Loucy (cell line): Measurements from ENCODE around the gene CCDC93.
A peak's percentile ranks its signal among the peaks of the same experiment; 100 is the strongest.

Experiments
- H2AFZ ChIP-seq: fragments of 200-600 bp; sonication (generic); 2 replicates; pipeline ENCODE4 v1.6.0; 2016; ENCODE audit warnings: antibody characterized with exemption, mild to moderate bottlenecking, low read length, moderate library complexity
- H3F3A ChIP-seq: fragments of 200-600 bp; 2 replicates; pipeline ENCODE4 v1.6.0; 2016; ENCODE audit warnings: antibody characterized with exemption, low read depth, mild to moderate bottlenecking
- H3K27me3 ChIP-seq: fragments of 200-600 bp; sonication (generic); 2 replicates; pipeline ENCODE4 v1.6.1; 2014; ENCODE audit warnings: low read length, mild to moderate bottlenecking; ENCODE audit not compliant: insufficient read depth, poor library complexity, severe bottlenecking
- H3K36me3 ChIP-seq: fragments of 200-600 bp; sonication (generic); 2 replicates; pipeline ENCODE4 v1.6.1; 2016; ENCODE audit warnings: low read length; ENCODE audit not compliant: insufficient read depth
- H3K4me1 ChIP-seq: fragments of 200-600 bp; sonication (generic); 2 replicates; pipeline ENCODE4 v1.5.1; 2014; ENCODE audit warnings: low read length, mild to moderate bottlenecking; ENCODE audit not compliant: insufficient read depth, poor library complexity, severe bottlenecking
- H3K4me2 ChIP-seq: fragments of 200-600 bp; sonication (generic); 2 replicates; pipeline ENCODE4 v1.6.0; 2014; ENCODE audit warnings: antibody characterized with exemption, low read length, low read depth, mild to moderate bottlenecking; ENCODE audit not compliant: poor library complexity, severe bottlenecking
- H3K4me3 ChIP-seq: fragments of 200-600 bp; sonication (generic); 2 replicates; pipeline ENCODE4 v1.5.1; 2014; ENCODE audit warnings: low read length, mild to moderate bottlenecking, mixed read lengths; ENCODE audit not compliant: poor library complexity, severe bottlenecking
- H3K79me2 ChIP-seq: fragments of 200-600 bp; sonication (generic); 2 replicates; pipeline ENCODE4 v1.6.1; 2014; ENCODE audit warnings: low read length; ENCODE audit not compliant: insufficient read depth
- H3K9ac ChIP-seq: fragments of 200-600 bp; sonication (generic); 2 replicates; pipeline ENCODE4 v1.6.0; 2014; ENCODE audit warnings: mild to moderate bottlenecking, low read depth, low read length, moderate library complexity; ENCODE audit not compliant: poor library complexity, severe bottlenecking
- H3K9me2 ChIP-seq: fragments of 200-600 bp; sonication (generic); replicated peaks from 2 replicates; pipeline ENCODE4 v1.6.1; 2016; ENCODE audit warnings: low read depth, low read length, mixed read lengths
- H3K9me3 ChIP-seq: fragments of 200-600 bp; sonication (generic); 2 replicates; pipeline ENCODE4 v1.6.1; 2014; ENCODE audit warnings: mild to moderate bottlenecking, antibody characterized with exemption, low read length, low read depth; ENCODE audit not compliant: insufficient read depth
- H4K20me1 ChIP-seq: fragments of 200-600 bp; sonication (generic); 2 replicates; pipeline ENCODE4 v1.6.0; 2014; ENCODE audit warnings: antibody characterized with exemption, low read length, mild to moderate bottlenecking; ENCODE audit not compliant: insufficient read depth, poor library complexity, severe bottlenecking
- EZH2phosphoT487 ChIP-seq: fragments of 200-600 bp; IDR thresholded peaks from 2 replicates; pipeline ENCODE4 v1.6.1; 2018; ENCODE audit warnings: antibody characterized with exemption, mild to moderate bottlenecking, moderate library complexity, borderline replicate concordance
- TF ChIP-seq, protein P1 (sequence below): fragments of 200-600 bp; sonication (generic); conservative IDR thresholded peaks from 2 replicates; pipeline ENCODE4 v1.5.1; 2014; ENCODE audit warnings: mild to moderate bottlenecking, antibody characterized with exemption, low read length

The CCDC93 gene

DNA sequence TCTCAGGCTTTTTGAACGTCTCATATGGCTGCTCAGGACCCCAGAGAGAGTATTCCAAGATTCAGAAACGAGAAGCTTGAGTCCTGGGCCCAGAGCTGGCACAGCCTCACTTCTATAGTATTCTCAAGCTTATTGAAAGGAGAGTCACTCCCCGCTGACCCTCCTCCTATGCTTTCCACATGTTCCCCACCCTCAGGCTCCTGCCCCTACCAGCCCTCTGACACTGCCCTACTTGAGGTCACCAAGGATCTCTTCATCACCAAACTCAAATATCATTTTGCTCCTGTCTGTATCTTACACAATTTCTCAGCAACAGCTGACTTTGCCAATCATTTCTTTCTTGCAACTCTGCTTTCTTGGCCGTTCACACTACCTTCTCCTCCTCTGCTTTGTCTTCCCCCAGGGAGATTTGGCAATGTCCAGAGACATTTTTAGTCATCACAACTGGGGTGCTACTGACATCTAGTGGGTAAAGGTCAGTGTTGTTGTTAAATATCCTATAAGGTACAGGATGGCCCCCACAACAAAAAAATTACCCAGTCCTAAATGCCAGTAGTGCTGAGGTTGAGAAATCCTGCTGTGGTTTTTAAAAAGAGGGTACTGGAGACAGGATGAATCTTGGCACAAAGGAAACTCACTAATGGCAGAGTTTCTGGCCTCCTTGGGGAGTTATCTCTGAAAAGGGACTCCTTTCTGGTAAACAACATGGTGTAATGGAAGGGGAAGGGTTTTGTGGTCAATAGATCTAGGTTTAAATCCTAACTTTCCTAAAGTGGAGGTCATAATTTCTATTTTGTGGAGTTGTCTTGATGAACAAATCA is 47.5 kb upstream of the CCDC93 start:
- Histone ChIP-seq H3K27me3 (no peaks in the 10 kb centered on the region), H3K79me2 (no peaks in the 10 kb centered on the region), H2AFZ (no peak overlapping the region)

DNA sequence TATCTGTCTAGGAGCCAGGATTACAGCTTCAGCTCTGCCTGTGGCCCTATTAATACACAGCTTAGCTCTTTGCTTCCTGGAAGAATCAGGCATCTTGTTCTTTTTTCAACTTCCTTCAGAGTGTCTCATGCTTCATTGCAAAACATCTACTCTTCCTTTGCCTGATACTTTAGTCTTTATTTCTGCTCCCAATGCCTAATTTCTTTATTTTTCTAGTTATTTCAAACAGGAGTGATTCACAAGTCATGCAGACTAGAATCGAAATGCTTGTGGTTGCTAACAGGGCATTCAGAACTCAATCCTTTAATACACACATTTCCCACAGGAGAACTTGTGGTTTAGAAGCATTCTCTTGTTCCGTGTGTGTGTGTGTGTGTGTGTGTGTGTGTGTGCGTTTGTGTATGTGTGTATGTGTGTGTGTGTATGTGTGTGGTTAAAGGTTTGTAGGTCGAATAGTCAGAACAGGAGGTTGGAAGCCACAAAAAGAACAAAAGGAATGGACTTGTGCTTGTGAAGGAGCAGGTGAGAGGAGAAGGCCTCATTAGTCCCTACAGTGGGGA is 46.1 kb upstream of the CCDC93 start:
- H3K4me3 ChIP-seq: no peak overlapping the region
- H3K4me2 ChIP-seq: peak overlapping the region; percentile 42
- H3K36me3 ChIP-seq: no peaks in the 10 kb centered on the region
- no peaks in the 10 kb centered on the region for H3F3A ChIP-seq
- H3K9me2 ChIP-seq: no peaks in the 10 kb centered on the region
- H3K79me2 ChIP-seq: no peaks in the 10 kb centered on the region
- H2AFZ ChIP-seq: peak overlapping the region; percentile 65
- H3K9me3 ChIP-seq: no peaks in the 10 kb centered on the region
- no peaks in the 10 kb centered on the region for H4K20me1 ChIP-seq
- TF ChIP-seq EZH2phosphoT487: no peak
- TF ChIP-seq, protein P1, sequence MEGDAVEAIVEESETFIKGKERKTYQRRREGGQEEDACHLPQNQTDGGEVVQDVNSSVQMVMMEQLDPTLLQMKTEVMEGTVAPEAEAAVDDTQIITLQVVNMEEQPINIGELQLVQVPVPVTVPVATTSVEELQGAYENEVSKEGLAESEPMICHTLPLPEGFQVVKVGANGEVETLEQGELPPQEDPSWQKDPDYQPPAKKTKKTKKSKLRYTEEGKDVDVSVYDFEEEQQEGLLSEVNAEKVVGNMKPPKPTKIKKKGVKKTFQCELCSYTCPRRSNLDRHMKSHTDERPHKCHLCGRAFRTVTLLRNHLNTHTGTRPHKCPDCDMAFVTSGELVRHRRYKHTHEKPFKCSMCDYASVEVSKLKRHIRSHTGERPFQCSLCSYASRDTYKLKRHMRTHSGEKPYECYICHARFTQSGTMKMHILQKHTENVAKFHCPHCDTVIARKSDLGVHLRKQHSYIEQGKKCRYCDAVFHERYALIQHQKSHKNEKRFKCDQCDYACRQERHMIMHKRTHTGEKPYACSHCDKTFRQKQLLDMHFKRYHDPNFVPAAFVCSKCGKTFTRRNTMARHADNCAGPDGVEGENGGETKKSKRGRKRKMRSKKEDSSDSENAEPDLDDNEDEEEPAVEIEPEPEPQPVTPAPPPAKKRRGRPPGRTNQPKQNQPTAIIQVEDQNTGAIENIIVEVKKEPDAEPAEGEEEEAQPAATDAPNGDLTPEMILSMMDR: no peak
- H3K27me3 ChIP-seq: no peaks in the 10 kb centered on the region
- peaks cover 50% of the 10 kb centered on the region for H3K4me1 ChIP-seq
- H3K9ac ChIP-seq: peak overlapping the region; percentile 48

More for the DNA sequence above, 47.5 kb upstream of the CCDC93 start:
- Histone ChIP-seq H3K4me3 (no peak overlapping the region), H3F3A (no peaks in the 10 kb centered on the region), H3K4me1 (peaks cover 62% of the 10 kb centered on the region), H3K9me3 (no peaks in the 10 kb centered on the region), H4K20me1 (no peaks in the 10 kb centered on the region), H3K9me2 (no peaks in the 10 kb centered on the region), H3K9ac (no peak overlapping the region), H3K36me3 (no peaks in the 10 kb centered on the region), H3K4me2 (peak overlapping the region; percentile 2)
- TF ChIP-seq EZH2phosphoT487: no peak
- TF ChIP-seq, protein P1: peak; percentile 75

DNA sequence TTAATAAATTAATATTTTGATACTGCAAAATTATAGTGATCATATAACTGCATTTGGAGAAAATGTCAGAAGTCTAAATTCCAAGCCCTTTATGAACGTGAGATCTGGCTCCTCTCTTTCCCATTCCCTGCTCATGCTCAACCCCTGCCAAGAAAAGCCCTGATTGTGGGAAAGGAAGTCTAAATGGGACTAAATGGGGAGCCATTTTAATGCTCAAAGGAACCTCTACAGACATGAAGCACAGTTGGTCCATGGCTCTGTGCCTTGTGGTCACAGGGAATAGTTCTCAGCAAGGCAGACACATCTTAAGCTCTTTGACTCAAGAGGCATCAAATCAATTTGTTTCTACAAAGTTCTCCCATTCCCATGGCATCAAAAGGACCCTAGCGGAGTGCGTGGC is 45.1 kb upstream of the CCDC93 start:
- TF ChIP-seq, protein P1: no peak
- TF ChIP-seq EZH2phosphoT487: no peak
- no peaks in the 10 kb centered on the region for H3K9me3 ChIP-seq
- no peak overlapping the region for H3K9ac ChIP-seq
- peaks cover 40% of the 10 kb centered on the region for H3K4me1 ChIP-seq
- H4K20me1 ChIP-seq: no peaks in the 10 kb centered on the region
- H3K9me2 ChIP-seq: no peaks in the 10 kb centered on the region
- H3K4me2 ChIP-seq: no peak overlapping the region
- no peaks in the 10 kb centered on the region for H3F3A ChIP-seq
- no peaks in the 10 kb centered on the region for H3K27me3 ChIP-seq
- H3K4me3 ChIP-seq: no peak overlapping the region
- H3K36me3 ChIP-seq: no peaks in the 10 kb centered on the region
- H3K79me2 ChIP-seq: no peaks in the 10 kb centered on the region
- H2AFZ ChIP-seq: no peak overlapping the region
